Activated CD4-positive, alpha-beta T cell treated with anti-CD3 and anti-CD28 coated beads for 36 hours (primary cell): ENCODE measurements around the gene ENPP1. TPM values are rescaled to one million over a fixed set of nuclear protein-coding genes. Genes with fewer than 3 reads are reported as not detected.

Experiments
- ATAC-seq: fragments of 200-7000 bp; cut with Tn5 transposase; one replicate; pipeline ENCODE4 v1.10.0; 2021; ENCODE audit warnings: mild to moderate bottlenecking, moderate library complexity
- CTCF ChIA-PET: fragments of 350-600 bp; sonication (Branson Sonifier 250); formaldehyde crosslinking; loops from one replicate; lab custom pipeline; 2021; ENCODE audit warnings: antibody characterized with exemption; lab: Charles Lee
- POLR2A ChIA-PET: fragments of 350-600 bp; sonication (Branson Sonifier 250); formaldehyde crosslinking; loops from one replicate; lab custom pipeline; 2021; ENCODE audit warnings: antibody characterized with exemption, inconsistent platforms; lab: Charles Lee
- DNase-seq: peaks from one replicate; pipeline ENCODE4 v3.0.0-alpha.2; 2020
- H3K27ac Mint-ChIP-seq: one replicate; pipeline ENCODE4 v1.8.0; 2021; ENCODE audit warnings: mixed read lengths
- H3K27me3 Mint-ChIP-seq: one replicate; pipeline ENCODE4 v1.8.0; 2021; ENCODE audit warnings: mixed read lengths
- H3K36me3 Mint-ChIP-seq: one replicate; pipeline ENCODE4 v1.8.0; 2021; ENCODE audit warnings: low read depth, mixed read lengths
- H3K4me1 Mint-ChIP-seq: one replicate; pipeline ENCODE4 v1.8.0; 2021; ENCODE audit warnings: mixed read lengths
- H3K4me3 Mint-ChIP-seq: one replicate; pipeline ENCODE4 v1.8.0; 2021; ENCODE audit warnings: mild to moderate bottlenecking, moderate library complexity, mixed read lengths
- H3K9me3 Mint-ChIP-seq: one replicate; pipeline ENCODE4 v1.8.0; 2021; ENCODE audit warnings: low read depth, mixed read lengths
- intact Hi-C, 2 experiments: fragments of 100-400 bp; cut with DNase I in 1 of 2; cut with micrococcal nuclease in 1 of 2; formaldehyde crosslinking; loops; one replicate each; pipeline versions ENCODE4 v1.14.2 to v1.15.1; 2022 to 2024; cut with DNase I, micrococcal nuclease
- total RNA-seq, 2 experiments: library from RNA; stranded (reverse); gene quantifications; one replicate each; pipeline ENCODE4 v1.2.3, GENCODE V29; 2021

The ENPP1 gene
- total RNA-seq, 2 experiments from 2014 or later, result 0.23 to 0.42 TPM

- POLR2A ChIA-PET, result no interaction called here
- H3K4me3 Mint-ChIP-seq, result no peak overlapping the region
- no peak for ATAC-seq
- H3K4me1 Mint-ChIP-seq, result peaks cover 7% of the 10 kb centered on the region
- H3K36me3 Mint-ChIP-seq, result no peaks in the 10 kb centered on the region
- DNase-seq, result no peak
- H3K27me3 Mint-ChIP-seq, result peaks cover 25% of the 10 kb centered on the region
- CTCF ChIA-PET, result interaction anchor here (1.1 to 1.5 kb wide), 4 partner anchors 8 to 223 kb away, joined by 3 to 6 read pairs (median 4); no protein-coding TSS in a partner anchor
- intact Hi-C loops, result loop anchor here in 1 of 2 experiments (5.0 kb wide), 2 partner anchors 359 to 564 kb away; no protein-coding TSS in a partner anchor
- H3K9me3 Mint-ChIP-seq, result peaks cover 3% of the 10 kb centered on the region
- no peak overlapping the region for H3K27ac Mint-ChIP-seq
These were observed 110.2 kb downstream of the ENPP1 start for GRCh38 chr6:131917763-131918649.

GRCh38 chr6:131918650-131919355 is 111.0 kb downstream of the ENPP1 start:
- H3K4me3 Mint-ChIP-seq, result no peak overlapping the region
- no peak for ATAC-seq
- intact Hi-C loops, result loop anchor here in 1 of 2 experiments (5.0 kb wide), 2 partner anchors 358 to 563 kb away; no protein-coding TSS in a partner anchor
- peaks cover 21% of the 10 kb centered on the region for H3K27me3 Mint-ChIP-seq
- peaks cover 7% of the 10 kb centered on the region for H3K4me1 Mint-ChIP-seq
- H3K27ac Mint-ChIP-seq, result no peak overlapping the region
- H3K9me3 Mint-ChIP-seq, result peaks cover 4% of the 10 kb centered on the region
- DNase-seq, result no peak
- H3K36me3 Mint-ChIP-seq, result no peaks in the 10 kb centered on the region
- ChIA-PET CTCF (interaction anchor here (1.5 kb wide), 1 partner anchor 9 kb away, joined by 6 read pairs; no protein-coding TSS in a partner anchor), POLR2A (no interaction called here)

- DNase-seq, result no peak
- H3K36me3 Mint-ChIP-seq, result no peaks in the 10 kb centered on the region
- no peak for ATAC-seq
- H3K27ac Mint-ChIP-seq, result no peak overlapping the region
- CTCF ChIA-PET, result interaction anchor here (0.6 kb wide), 1 partner anchor 498 kb away, joined by 3 read pairs; no protein-coding TSS in a partner anchor
- peaks cover 7% of the 10 kb centered on the region for H3K4me1 Mint-ChIP-seq
- POLR2A ChIA-PET, result no interaction called here
- peaks cover 16% of the 10 kb centered on the region for H3K27me3 Mint-ChIP-seq
- no peak overlapping the region for H3K4me3 Mint-ChIP-seq
- peaks cover 4% of the 10 kb centered on the region for H3K9me3 Mint-ChIP-seq
- intact Hi-C loops, result loop anchor here in 1 of 2 experiments (5.0 to 10.0 kb wide), 2 partner anchors 297 to 564 kb away; no protein-coding TSS in a partner anchor
These were observed 112.8 kb downstream of the ENPP1 start for GRCh38 chr6:131920656-131921055.

GRCh38 chr6:131923356-131923755 is 115.5 kb downstream of the ENPP1 start:
- ChIA-PET POLR2A (no interaction called here), CTCF (interaction anchor here (0.5 to 2.2 kb wide), 6 partner anchors 13 to 356 kb away, joined by 3 to 8 read pairs (median 5); no protein-coding TSS in a partner anchor)
- no peaks in the 10 kb centered on the region for H3K4me1 Mint-ChIP-seq
- H3K27ac Mint-ChIP-seq, result no peak overlapping the region
- no peaks in the 10 kb centered on the region for H3K36me3 Mint-ChIP-seq
- peaks cover 10% of the 10 kb centered on the region for H3K27me3 Mint-ChIP-seq
- DNase-seq (peak; percentile 70), ATAC-seq (peak; percentile 44)
- no peak overlapping the region for H3K4me3 Mint-ChIP-seq
- intact Hi-C loops, result loop anchor here (1.0 to 10.0 kb wide), 3 partner anchors 294 to 561 kb away; no protein-coding TSS in a partner anchor
- peaks cover 4% of the 10 kb centered on the region for H3K9me3 Mint-ChIP-seq

GRCh38 chr6:131924881-131925474 is 117.2 kb downstream of the ENPP1 start:
- no peak overlapping the region for H3K27ac Mint-ChIP-seq
- H3K4me3 Mint-ChIP-seq, result no peak overlapping the region
- no peak for ATAC-seq
- ChIA-PET POLR2A (no interaction called here), CTCF (interaction anchor here (0.7 to 1.3 kb wide), 4 partner anchors 9 to 414 kb away, joined by 3 to 8 read pairs (median 4); no protein-coding TSS in a partner anchor)
- peaks cover 4% of the 10 kb centered on the region for H3K9me3 Mint-ChIP-seq
- DNase-seq, result no peak
- intact Hi-C loops, result loop anchor here in 1 of 2 experiments (5.0 to 10.0 kb wide), 2 partner anchors 292 to 560 kb away; no protein-coding TSS in a partner anchor
- H3K27me3 Mint-ChIP-seq, result peaks cover 14% of the 10 kb centered on the region
- no peaks in the 10 kb centered on the region for H3K4me1 Mint-ChIP-seq
- no peaks in the 10 kb centered on the region for H3K36me3 Mint-ChIP-seq

- no peak overlapping the region for H3K4me3 Mint-ChIP-seq
- intact Hi-C loops, result loop anchor here in 1 of 2 experiments (10.0 kb wide), 1 partner anchor 556 kb away; no protein-coding TSS in a partner anchor
- H3K36me3 Mint-ChIP-seq, result no peaks in the 10 kb centered on the region
- no peak for DNase-seq
- no peaks in the 10 kb centered on the region for H3K9me3 Mint-ChIP-seq
- ATAC-seq, result no peak
- ChIA-PET CTCF (interaction anchor here (0.9 to 1.2 kb wide), 3 partner anchors 234 to 548 kb away, joined by 3 read pairs; no protein-coding TSS in a partner anchor), POLR2A (no interaction called here)
- H3K27ac Mint-ChIP-seq, result no peak overlapping the region
- no peaks in the 10 kb centered on the region for H3K4me1 Mint-ChIP-seq
- H3K27me3 Mint-ChIP-seq, result peaks cover 14% of the 10 kb centered on the region
These were observed 121.4 kb downstream of the ENPP1 start for GRCh38 chr6:131929264-131929663.

GRCh38 chr6:131929976-131930375 is 122.2 kb downstream of the ENPP1 start:
- DNase-seq (no peak), ATAC-seq (no peak)
- Mint-ChIP-seq H3K27ac (no peak overlapping the region), H3K9me3 (no peaks in the 10 kb centered on the region), H3K4me3 (no peak overlapping the region), H3K27me3 (peaks cover 13% of the 10 kb centered on the region), H3K4me1 (no peaks in the 10 kb centered on the region), H3K36me3 (no peaks in the 10 kb centered on the region)
- POLR2A ChIA-PET, result no interaction called here
- CTCF ChIA-PET, result interaction anchor here (0.9 to 1.2 kb wide), 3 partner anchors 235 to 547 kb away, joined by 3 read pairs; no protein-coding TSS in a partner anchor
- intact Hi-C loops, result loop anchor here in 1 of 2 experiments (10.0 kb wide), 1 partner anchor 555 kb away; no protein-coding TSS in a partner anchor

GRCh38 chr6:131931063-131931750 is 123.4 kb downstream of the ENPP1 start:
- Mint-ChIP-seq H3K27ac (no peak overlapping the region), H3K4me3 (no peak overlapping the region), H3K4me1 (no peaks in the 10 kb centered on the region), H3K36me3 (no peaks in the 10 kb centered on the region), H3K9me3 (no peaks in the 10 kb centered on the region), H3K27me3 (peaks cover 16% of the 10 kb centered on the region)
- POLR2A ChIA-PET, result no interaction called here
- CTCF ChIA-PET, result interaction anchor here (1.0 to 1.8 kb wide), 2 partner anchors 16 kb away, joined by 3 to 4 read pairs; no protein-coding TSS in a partner anchor
- no peak for DNase-seq
- intact Hi-C loops, result no loop called here
- ATAC-seq, result no peak

GRCh38 chr6:131936156-131936555 is 128.3 kb downstream of the ENPP1 start:
- H3K36me3 Mint-ChIP-seq, result no peaks in the 10 kb centered on the region
- no peaks in the 10 kb centered on the region for H3K4me1 Mint-ChIP-seq
- POLR2A ChIA-PET, result no interaction called here
- H3K9me3 Mint-ChIP-seq, result no peaks in the 10 kb centered on the region
- ATAC-seq (no peak), DNase-seq (no peak)
- H3K27ac Mint-ChIP-seq, result no peak overlapping the region
- no peak overlapping the region for H3K4me3 Mint-ChIP-seq
- peaks cover 8% of the 10 kb centered on the region for H3K27me3 Mint-ChIP-seq
- CTCF ChIA-PET, result interaction anchor here (0.9 kb wide), 1 partner anchor 21 kb away, joined by 3 read pairs; no protein-coding TSS in a partner anchor
- intact Hi-C loops, result no loop called here

- Mint-ChIP-seq H3K27me3 (peaks cover 6% of the 10 kb centered on the region), H3K4me1 (no peaks in the 10 kb centered on the region), H3K36me3 (no peaks in the 10 kb centered on the region), H3K4me3 (no peak overlapping the region), H3K9me3 (no peaks in the 10 kb centered on the region), H3K27ac (no peak overlapping the region)
- CTCF ChIA-PET, result no interaction called here
- intact Hi-C loops, result no loop called here
- ATAC-seq (no peak), DNase-seq (no peak)
- POLR2A ChIA-PET, result no interaction called here
These were observed 129.4 kb downstream of the ENPP1 start for GRCh38 chr6:131937226-131937625.
